HepG2 (cell line): ENCODE results near the gene HMCN2. TPM values are rescaled to one million over a fixed set of nuclear protein-coding genes. Genes with fewer than 3 reads are reported as not detected.

Experiments
- ATAC-seq: fragments of 200-7000 bp; cut with Tn5 transposase; 3 replicates; pipeline ENCODE4 v1.9.1; 2020; ENCODE audit warnings: mild to moderate bottlenecking, moderate library complexity
- BruUV-seq: library from RNA; stranded (reverse); fragments of 400-500 nt; replicated peaks from 2 replicates; lab custom pipeline; 2021; lab: Mats Ljungman, UMichigan
- CTCF ChIA-PET: fragments of 300-600 bp; formaldehyde crosslinking; extraction: SDS; loops from one replicate; lab custom pipeline; 2021; ENCODE audit warnings: low total read pairs, inconsistent platforms, low intra/inter-chr PET ratio; lab: Yijun Ruan, JAX
- POLR2A ChIA-PET: fragments of 350-600 bp; sonication (Branson Sonifier 250); formaldehyde crosslinking; loops from one replicate; lab custom pipeline; 2020; ENCODE audit warnings: antibody characterized with exemption, inconsistent platforms; lab: Yijun Ruan, JAX
- DNase-seq: peaks from one replicate; pipeline ENCODE4 v3.0.0-alpha.2; 2015; ENCODE audit warnings: low spot score
- FAIRE-seq: peaks from 3 replicates; lab custom pipeline; 2011; peaks lifted over from hg19 to GRCh38; lab: Jason Lieb, UNC
- H2AFZ ChIP-seq: one replicate; pipeline ENCODE4 v1.6.1; 2011; ENCODE audit warnings: low read length, inconsistent platforms
- H3K27ac ChIP-seq: fragments of 300-600 bp; 3 replicates; pipeline ENCODE4 v1.8.0; 2011; ENCODE audit warnings: mixed run types, mild to moderate bottlenecking, mixed read lengths, low read length, inconsistent platforms; ENCODE audit not compliant: insufficient read depth; ENCODE audit errors: extremely low read length
- H3K27me3 ChIP-seq, 2 experiments: fragments of 200-600 bp in 1 of 2; 2 replicates in 1 of 2; 3 replicates in 1 of 2; pipeline versions ENCODE4 v1.6.0 to v1.8.0; 2011; ENCODE audit warnings: low read length in 2 of 2, mild to moderate bottlenecking in 2 of 2, moderate library complexity in 2 of 2, inconsistent platforms in 1 of 2; ENCODE audit not compliant: insufficient read depth in 2 of 2, control insufficient read depth in 1 of 2
- H3K36me3 ChIP-seq, 2 experiments: fragments of 200-600 bp in 1 of 2; replicated peaks in 1 of 2; 2 replicates in 1 of 2; 3 replicates in 1 of 2; pipeline versions ENCODE4 v1.5.1 to v1.8.0; 2011; ENCODE audit warnings: low read length in 2 of 2, inconsistent platforms in 1 of 2; ENCODE audit not compliant: insufficient read depth in 2 of 2, control insufficient read depth in 1 of 2
- H3K4me1 ChIP-seq: 2 replicates; pipeline ENCODE4 v1.5.1; 2012; ENCODE audit warnings: low read length, inconsistent platforms; ENCODE audit not compliant: insufficient read depth
- H3K4me2 ChIP-seq: 2 replicates; pipeline ENCODE4 v1.6.0; 2011; ENCODE audit warnings: low read depth, low read length, inconsistent platforms
- H3K4me3 ChIP-seq, 3 experiments: fragments of 200-600 bp in 1 of 3; sonication (generic), shearing (Covaris generic) in 1 of 3; replicated peaks in 1 of 3; 2 replicates each; pipeline ENCODE4 v1.5.1; 2011 to 2016; ENCODE audit warnings: low read length in 3 of 3, inconsistent platforms in 2 of 3, low read depth in 2 of 3, mild to moderate bottlenecking in 2 of 3, control low read depth in 1 of 3, mixed read lengths in 1 of 3; ENCODE audit not compliant: insufficient read depth in 1 of 3
- H3K79me2 ChIP-seq: one replicate; pipeline ENCODE4 v1.6.1; 2011; ENCODE audit warnings: low read length, inconsistent platforms; ENCODE audit not compliant: insufficient read depth
- H3K9ac ChIP-seq: 2 replicates; pipeline ENCODE4 v1.6.0; 2011; ENCODE audit warnings: mild to moderate bottlenecking, low read depth, low read length, inconsistent platforms; ENCODE audit not compliant: insufficient read depth
- H3K9me3 ChIP-seq: 2 replicates; pipeline ENCODE4 v1.5.1; 2012; ENCODE audit warnings: mild to moderate bottlenecking, low read length
- H4K20me1 ChIP-seq: 2 replicates; pipeline ENCODE4 v1.6.0; 2011; ENCODE audit warnings: inconsistent platforms, mild to moderate bottlenecking, low read length, moderate library complexity; ENCODE audit not compliant: insufficient read depth
- BHLHE40 ChIP-seq: IDR thresholded peaks from 2 replicates; pipeline ENCODE4 v1.6.1; 2011; ENCODE audit warnings: low read length, improper control_type of control experiment
- CEBPG ChIP-seq: IDR thresholded peaks from 2 replicates; pipeline ENCODE4 v1.6.1; 2016
- ELF3 ChIP-seq: IDR thresholded peaks from 2 replicates; pipeline ENCODE4 v1.6.1; 2016; ENCODE audit warnings: missing genetic modification reagents, missing compliant biosample characterization
- ESRRA ChIP-seq: sonication (generic); formaldehyde crosslinking; IDR thresholded peaks from 2 replicates; pipeline ENCODE4 v1.5.1; 2020; ENCODE audit warnings: mild to moderate bottlenecking, low read depth, missing genetic modification reagents
- HNRNPLL ChIP-seq: fragments of 200-400 bp; formaldehyde crosslinking; IDR thresholded peaks from 2 replicates; pipeline ENCODE4 v1.6.1; 2017; ENCODE audit warnings: mild to moderate bottlenecking, low read depth, low read length; ENCODE audit not compliant: poor library complexity, severe bottlenecking
- MAFF ChIP-seq: IDR thresholded peaks from 2 replicates; pipeline ENCODE4 v1.6.1; 2011; ENCODE audit warnings: low read depth, low read length, improper control_type of control experiment
- MAFK ChIP-seq, 2 experiments: IDR thresholded peaks in 1 of 2; conservative IDR thresholded peaks in 1 of 2; 2 replicates each; pipeline ENCODE4 v1.6.1; 2011; ENCODE audit warnings: improper control_type of control experiment in 2 of 2, low read length in 2 of 2
- MYC ChIP-seq: sonication (generic); formaldehyde crosslinking; IDR thresholded peaks from 2 replicates; pipeline ENCODE4 v1.9.0; 2021; ENCODE audit warnings: missing genetic modification reagents, borderline replicate concordance
- SAFB2 ChIP-seq: sonication (generic); formaldehyde crosslinking; IDR thresholded peaks from 2 replicates; pipeline ENCODE4 v1.5.1; 2020; ENCODE audit warnings: missing genetic modification reagents, low read depth, mild to moderate bottlenecking, borderline replicate concordance
- TAF1 ChIP-seq: sonication (generic); formaldehyde crosslinking; IDR thresholded peaks from 2 replicates; pipeline ENCODE4 v1.4.0; 2020; ENCODE audit warnings: missing genetic modification reagents
- ZMYM2 ChIP-seq: sonication (generic); formaldehyde crosslinking; IDR thresholded peaks from 2 replicates; pipeline ENCODE4 v1.8.0; 2022; ENCODE audit warnings: mild to moderate bottlenecking, missing genetic modification reagents
- ZMYM3 ChIP-seq: sonication (generic); formaldehyde crosslinking; IDR thresholded peaks from 2 replicates; pipeline ENCODE4 v1.5.1; 2020; ENCODE audit warnings: mild to moderate bottlenecking, missing genetic modification reagents
- ZNF180 ChIP-seq: sonication (generic); formaldehyde crosslinking; IDR thresholded peaks from 2 replicates; pipeline ENCODE4 v1.4.0; 2020; ENCODE audit warnings: low read depth, missing genetic modification reagents, borderline replicate concordance
- ZNF224 ChIP-seq: sonication (generic); formaldehyde crosslinking; IDR thresholded peaks from 2 replicates; pipeline ENCODE4 v1.5.0; 2020; ENCODE audit warnings: mild to moderate bottlenecking, missing genetic modification reagents
- ZNF30 ChIP-seq: sonication (generic); formaldehyde crosslinking; IDR thresholded peaks from 2 replicates; pipeline ENCODE4 v1.5.0; 2020; ENCODE audit warnings: mild to moderate bottlenecking, missing genetic modification reagents
- ZNF33B ChIP-seq: sonication (generic); formaldehyde crosslinking; IDR thresholded peaks from 2 replicates; pipeline ENCODE4 v1.5.1; 2020; ENCODE audit warnings: mild to moderate bottlenecking, missing genetic modification reagents
- ZNF543 ChIP-seq: sonication (generic); formaldehyde crosslinking; IDR thresholded peaks from 2 replicates; pipeline ENCODE4 v1.4.0; 2020; ENCODE audit warnings: mild to moderate bottlenecking, missing genetic modification reagents
- ZNF550 ChIP-seq: sonication (generic); formaldehyde crosslinking; IDR thresholded peaks from 2 replicates; pipeline ENCODE4 v1.4.0; 2020; ENCODE audit warnings: mild to moderate bottlenecking, missing genetic modification reagents, borderline replicate concordance
- ZNF567 ChIP-seq: sonication (generic); formaldehyde crosslinking; IDR thresholded peaks from 2 replicates; pipeline ENCODE4 v1.8.1; 2023; ENCODE audit warnings: mild to moderate bottlenecking, missing genetic modification reagents, borderline replicate concordance
- ZNF589 ChIP-seq: sonication (generic); formaldehyde crosslinking; conservative IDR thresholded peaks from 2 replicates; pipeline ENCODE4 v1.8.0; 2022; ENCODE audit warnings: mild to moderate bottlenecking, moderate library complexity, missing genetic modification reagents
- ZNF891 ChIP-seq: sonication (generic); formaldehyde crosslinking; IDR thresholded peaks from 2 replicates; pipeline ENCODE4 v1.5.0; 2020; ENCODE audit warnings: mild to moderate bottlenecking, missing genetic modification reagents
- ZSCAN21 ChIP-seq: sonication (generic); formaldehyde crosslinking; IDR thresholded peaks from 2 replicates; pipeline ENCODE4 v1.8.0; 2022; ENCODE audit warnings: mild to moderate bottlenecking, missing genetic modification reagents, moderate library complexity, borderline replicate concordance
- ZSCAN22 ChIP-seq: sonication (generic); formaldehyde crosslinking; IDR thresholded peaks from 2 replicates; pipeline ENCODE4 v1.4.0; 2020; ENCODE audit warnings: mild to moderate bottlenecking, missing genetic modification reagents
- WGBS: methylation state at CpG from one replicate; pipeline ENCODE4 v1.1.6; 2017; ENCODE audit warnings: low lambda C conversion rate; 5-methylcytosine and 5-hydroxymethylcytosine counted together
- in situ Hi-C: cut with HindIII; loops from 2 replicates; pipeline ENCODE4 v1.10.0; 2017; ENCODE audit warnings: low pct_unique_long_range_greater_than_20kb; ENCODE audit not compliant: extremely low pct_ligation_motif_present
- intact Hi-C: fragments of 100-400 bp; cut with micrococcal nuclease; formaldehyde crosslinking; loops from one replicate; pipeline ENCODE4 v1.10.0; 2022; ENCODE audit not compliant: unreplicated experiment
- polyA plus RNA-seq, 8 experiments: library from polyadenylated mRNA; depleted of rRNA in 3 of 8; stranded (reverse) in 7 of 8; unstranded in 1 of 8; fragments of >200 nt; fragmentation: Illumina TruSeq in 4 of 8; extraction: Trizol in 4 of 8; gene quantifications; 2 replicates each; pipeline versions ENCODE4 v1.2.1 to v1.2.3, GENCODE V29; 2011 to 2016; ENCODE audit warnings: low read depth in 4 of 8, missing spikeins in 1 of 8, mixed read lengths in 1 of 8; ENCODE audit not compliant: insufficient read depth in 1 of 8
- total RNA-seq, 5 experiments: library from RNA; depleted of rRNA; stranded (reverse); fragments of >200 nt; fragmentation: Illumina TruSeq; extraction: Trizol; gene quantifications; 2 replicates each; pipeline ENCODE4 v1.2.3, GENCODE V29; 2016; ENCODE audit warnings: low read depth in 1 of 5
- TF ChIP-seq, protein P1 (sequence below): sonication (generic); formaldehyde crosslinking; IDR thresholded peaks from 2 replicates; pipeline ENCODE4 v1.5.0; 2020; ENCODE audit warnings: missing genetic modification reagents
- TF ChIP-seq, protein P2 (sequence below): sonication (generic); formaldehyde crosslinking; conservative IDR thresholded peaks from 2 replicates; pipeline ENCODE4 v1.4.0; 2020; ENCODE audit warnings: mild to moderate bottlenecking, missing genetic modification reagents, moderate library complexity

The HMCN2 gene
- total and polyA plus RNA-seq, 2 of the 13 experiments (the other 11 are each of a cell fraction or from before 2014, with no cell fraction given), result 0.09 TPM; not detected in 1

DNA sequence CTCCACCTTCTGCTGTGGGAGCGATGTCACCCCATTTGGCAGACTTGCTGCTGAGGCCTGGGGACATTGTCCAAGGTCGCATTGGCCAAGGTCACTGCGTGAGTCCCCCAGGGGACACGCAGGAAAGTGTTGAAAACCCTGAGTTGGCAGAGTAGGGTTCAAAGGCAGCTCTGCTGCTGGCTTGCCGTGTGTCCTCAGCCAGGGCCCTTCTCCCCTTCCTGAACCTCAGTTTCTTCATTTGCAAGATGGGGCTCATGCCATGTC lies 193.2 kb downstream of the HMCN2 start:
- no peak for DNase-seq
- in situ Hi-C loops, result no loop called here
- no peak for ATAC-seq
- H3K4me1 ChIP-seq, result peaks cover 17% of the 10 kb centered on the region
- H3K27me3 ChIP-seq, result no peaks in the 10 kb centered on the region
- no peak overlapping the region for H3K4me2 ChIP-seq
- POLR2A ChIA-PET, result no interaction called here
- no peak overlapping the region for H3K9ac ChIP-seq
- FAIRE-seq, result no peak
- 25% methylated on average over 1 of the region's 5 CpGs for WGBS
- no peaks in the 10 kb centered on the region for H3K79me2 ChIP-seq
- intact Hi-C loops, result loop anchor here (10.0 kb wide), 1 partner anchor 146 kb away; no protein-coding TSS in a partner anchor
- H3K27ac ChIP-seq, result no peak overlapping the region
- H3K4me3 ChIP-seq, result no peak overlapping the region
- CTCF ChIA-PET, result no interaction called here
- H3K36me3 ChIP-seq, result no peaks in the 10 kb centered on the region
- H4K20me1 ChIP-seq, result no peaks in the 10 kb centered on the region
- no peaks in the 10 kb centered on the region for H3K9me3 ChIP-seq
- no peak overlapping the region for H2AFZ ChIP-seq
- no TSS peak for BruUV-seq
- TF ChIP-seq BHLHE40 (no peak), SAFB2 (CRISPR knock-in tag) (no peak), TAF1 (CRISPR knock-in tag) (no peak), ZNF543 (CRISPR knock-in tag) (no peak), ZNF891 (CRISPR knock-in tag) (no peak), ESRRA (CRISPR knock-in tag) (peak; percentile 92), ZMYM2 (CRISPR knock-in tag) (peak; percentile 61; the same call in 1 of the 2 replicates), ZNF33B (CRISPR knock-in tag) (no peak), ZNF567 (CRISPR knock-in tag) (no peak), MYC (no peak), ZSCAN22 (CRISPR knock-in tag) (no peak), ZNF550 (no peak), MAFF (no peak), CEBPG (CRISPR knock-in tag) (no peak), ZNF224 (CRISPR knock-in tag) (no peak), ZSCAN21 (CRISPR knock-in tag) (no peak), ELF3 (CRISPR knock-in tag) (no peak), ZNF589 (CRISPR knock-in tag) (no peak), ZMYM3 (CRISPR knock-in tag) (peak; percentile 55; the same call in 1 of the 2 replicates), ZNF180 (CRISPR knock-in tag) (no peak), MAFK (conservative IDR thresholded peaks at IDR 0.05 in 1 of 2, IDR thresholded peaks at IDR 0.05 in 1 of 2; ENCODE audit: low read length in 2 of 2) (0 out of 4 replicates have a peak, but pooled peaks of 1 of the 2 experiments have one; percentile 7), HNRNPLL (no peak), ZNF30 (CRISPR knock-in tag) (no peak)
- TF ChIP-seq, protein P1, sequence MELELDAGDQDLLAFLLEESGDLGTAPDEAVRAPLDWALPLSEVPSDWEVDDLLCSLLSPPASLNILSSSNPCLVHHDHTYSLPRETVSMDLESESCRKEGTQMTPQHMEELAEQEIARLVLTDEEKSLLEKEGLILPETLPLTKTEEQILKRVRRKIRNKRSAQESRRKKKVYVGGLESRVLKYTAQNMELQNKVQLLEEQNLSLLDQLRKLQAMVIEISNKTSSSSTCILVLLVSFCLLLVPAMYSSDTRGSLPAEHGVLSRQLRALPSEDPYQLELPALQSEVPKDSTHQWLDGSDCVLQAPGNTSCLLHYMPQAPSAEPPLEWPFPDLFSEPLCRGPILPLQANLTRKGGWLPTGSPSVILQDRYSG, result no peak
- TF ChIP-seq, protein P2, sequence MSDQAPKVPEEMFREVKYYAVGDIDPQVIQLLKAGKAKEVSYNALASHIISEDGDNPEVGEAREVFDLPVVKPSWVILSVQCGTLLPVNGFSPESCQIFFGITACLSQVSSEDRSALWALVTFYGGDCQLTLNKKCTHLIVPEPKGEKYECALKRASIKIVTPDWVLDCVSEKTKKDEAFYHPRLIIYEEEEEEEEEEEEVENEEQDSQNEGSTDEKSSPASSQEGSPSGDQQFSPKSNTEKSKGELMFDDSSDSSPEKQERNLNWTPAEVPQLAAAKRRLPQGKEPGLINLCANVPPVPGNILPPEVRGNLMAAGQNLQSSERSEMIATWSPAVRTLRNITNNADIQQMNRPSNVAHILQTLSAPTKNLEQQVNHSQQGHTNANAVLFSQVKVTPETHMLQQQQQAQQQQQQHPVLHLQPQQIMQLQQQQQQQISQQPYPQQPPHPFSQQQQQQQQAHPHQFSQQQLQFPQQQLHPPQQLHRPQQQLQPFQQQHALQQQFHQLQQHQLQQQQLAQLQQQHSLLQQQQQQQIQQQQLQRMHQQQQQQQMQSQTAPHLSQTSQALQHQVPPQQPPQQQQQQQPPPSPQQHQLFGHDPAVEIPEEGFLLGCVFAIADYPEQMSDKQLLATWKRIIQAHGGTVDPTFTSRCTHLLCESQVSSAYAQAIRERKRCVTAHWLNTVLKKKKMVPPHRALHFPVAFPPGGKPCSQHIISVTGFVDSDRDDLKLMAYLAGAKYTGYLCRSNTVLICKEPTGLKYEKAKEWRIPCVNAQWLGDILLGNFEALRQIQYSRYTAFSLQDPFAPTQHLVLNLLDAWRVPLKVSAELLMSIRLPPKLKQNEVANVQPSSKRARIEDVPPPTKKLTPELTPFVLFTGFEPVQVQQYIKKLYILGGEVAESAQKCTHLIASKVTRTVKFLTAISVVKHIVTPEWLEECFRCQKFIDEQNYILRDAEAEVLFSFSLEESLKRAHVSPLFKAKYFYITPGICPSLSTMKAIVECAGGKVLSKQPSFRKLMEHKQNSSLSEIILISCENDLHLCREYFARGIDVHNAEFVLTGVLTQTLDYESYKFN, result no peak
